DND-41 (cell line): ENCODE measurements around the gene DNM3.

Source experiments
- ATAC-seq: fragments of 200-7000 bp; cut with Tn5 transposase; 3 replicates; pipeline ENCODE4 v1.9.1; 2021; ENCODE audit warnings: low read depth; ENCODE audit not compliant: insufficient read depth
- DNase-seq: peaks from one replicate; pipeline ENCODE4 v3.0.0-alpha.2; 2020
- H2AFZ ChIP-seq: 2 replicates; pipeline ENCODE4 v1.6.0; 2012; ENCODE audit warnings: low read depth, low read length
- H3K27ac ChIP-seq: 2 replicates; pipeline ENCODE4 v1.5.1; 2012; ENCODE audit warnings: low read length, inconsistent platforms
- H3K27me3 ChIP-seq: fragments of 200-600 bp; sonication (generic); 2 replicates; pipeline ENCODE4 v1.6.0; 2012; ENCODE audit warnings: low read length, mild to moderate bottlenecking, inconsistent platforms; ENCODE audit not compliant: insufficient read depth, poor library complexity
- H3K36me3 ChIP-seq: 2 replicates; pipeline ENCODE4 v1.5.1; 2012; ENCODE audit warnings: low read length, inconsistent platforms; ENCODE audit not compliant: insufficient read depth
- H3K4me1 ChIP-seq: 2 replicates; pipeline ENCODE4 v1.5.1; 2012; ENCODE audit warnings: mild to moderate bottlenecking, low read length; ENCODE audit not compliant: insufficient read depth
- H3K4me2 ChIP-seq: 2 replicates; pipeline ENCODE4 v1.6.0; 2012; ENCODE audit warnings: mild to moderate bottlenecking, moderate library complexity, low read length, inconsistent platforms; ENCODE audit not compliant: insufficient read depth
- H3K4me3 ChIP-seq, 2 experiments: fragments of 200-600 bp in 1 of 2; shearing (Covaris generic) in 1 of 2; 2 replicates each; pipeline ENCODE4 v1.5.1; 2012 to 2016; ENCODE audit warnings: inconsistent platforms in 2 of 2, low read length in 2 of 2, mild to moderate bottlenecking in 2 of 2, low read depth in 1 of 2, moderate library complexity in 1 of 2
- H3K79me2 ChIP-seq: 2 replicates; pipeline ENCODE4 v1.6.0; 2012; ENCODE audit warnings: low read length, inconsistent platforms; ENCODE audit not compliant: insufficient read depth
- H3K9ac ChIP-seq: 2 replicates; pipeline ENCODE4 v1.6.0; 2012; ENCODE audit warnings: low read depth, mild to moderate bottlenecking, inconsistent platforms, low read length, moderate library complexity
- H3K9me3 ChIP-seq: 2 replicates; pipeline ENCODE4 v1.5.1; 2012; ENCODE audit warnings: low read length, moderate library complexity, mild to moderate bottlenecking, inconsistent platforms; ENCODE audit not compliant: insufficient read depth, severe bottlenecking
- H4K20me1 ChIP-seq: 2 replicates; pipeline ENCODE4 v1.6.0; 2012; ENCODE audit warnings: low read length; ENCODE audit not compliant: insufficient read depth
- CTCF ChIP-seq: IDR thresholded peaks from 2 replicates; pipeline ENCODE4 v1.5.1; 2012; ENCODE audit warnings: borderline replicate concordance, low read length, moderate library complexity, mild to moderate bottlenecking; ENCODE audit not compliant: poor library complexity, severe bottlenecking; ENCODE audit errors: extremely low read depth
- EZH2 ChIP-seq: IDR thresholded peaks from 3 replicates; pipeline ENCODE4 v1.6.1; 2012; ENCODE audit warnings: borderline replicate concordance, low read depth, mild to moderate bottlenecking, moderate library complexity, low read length, inconsistent platforms; ENCODE audit not compliant: severe bottlenecking

The DNM3 gene

DNA sequence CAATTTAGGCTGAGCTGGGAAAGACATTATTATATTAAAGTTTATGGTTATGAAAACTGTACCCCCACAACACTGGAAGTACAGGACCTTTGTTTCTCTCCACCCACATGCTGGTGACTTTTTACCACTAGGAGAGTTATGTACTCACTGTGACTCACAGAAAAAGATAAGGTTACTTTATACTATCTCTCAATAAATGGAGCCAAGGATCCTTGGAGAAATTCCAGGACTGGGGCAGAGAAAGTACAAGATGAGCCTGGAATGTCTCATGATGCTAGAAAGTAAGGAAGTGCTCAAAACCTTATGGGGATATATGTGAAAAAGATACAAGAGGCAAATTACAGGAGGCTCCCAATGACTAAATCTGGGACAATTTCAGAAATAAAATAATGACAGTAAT is 515.3 kb downstream of the DNM3 start:
- no peak overlapping the region for H3K9ac ChIP-seq
- no peaks in the 10 kb centered on the region for H3K79me2 ChIP-seq
- no peaks in the 10 kb centered on the region for H3K27me3 ChIP-seq
- H2AFZ ChIP-seq = no peak overlapping the region
- H3K4me2 ChIP-seq = no peak overlapping the region
- H3K4me3 ChIP-seq = no peak overlapping the region
- H3K9me3 ChIP-seq = no peaks in the 10 kb centered on the region
- no peak for TF ChIP-seq CTCF
- no peak for TF ChIP-seq EZH2
- no peak overlapping the region for H3K27ac ChIP-seq
- H3K36me3 ChIP-seq = no peaks in the 10 kb centered on the region
- ATAC-seq (no peak), DNase-seq (no peak)
- H3K4me1 ChIP-seq = peaks cover 11% of the 10 kb centered on the region
- no peaks in the 10 kb centered on the region for H4K20me1 ChIP-seq

GRCh38 chr1:172357753-172358385 is 516.6 kb downstream of the DNM3 start:
- Histone ChIP-seq H3K27me3 (no peaks in the 10 kb centered on the region), H3K36me3 (no peaks in the 10 kb centered on the region), H3K27ac (no peak overlapping the region)

GRCh38 chr1:172359491-172359999 is 518.2 kb downstream of the DNM3 start:
- H3K4me2 ChIP-seq = no peak overlapping the region
- H3K4me3 ChIP-seq = no peak overlapping the region
- H3K27me3 ChIP-seq = no peaks in the 10 kb centered on the region
- H3K79me2 ChIP-seq = no peaks in the 10 kb centered on the region
- no peaks in the 10 kb centered on the region for H3K9me3 ChIP-seq
- peaks cover 11% of the 10 kb centered on the region for H3K4me1 ChIP-seq
- H3K36me3 ChIP-seq = no peaks in the 10 kb centered on the region
- DNase-seq = no peak
- H3K9ac ChIP-seq = no peak overlapping the region
- no peak overlapping the region for H3K27ac ChIP-seq
- H4K20me1 ChIP-seq = no peaks in the 10 kb centered on the region
- H2AFZ ChIP-seq = no peak overlapping the region
- TF ChIP-seq CTCF (no peak), EZH2 (no peak)
- no peak for ATAC-seq

More at GRCh38 chr1:172357753-172358385, 516.6 kb downstream of the DNM3 start:
- ATAC-seq (no peak), DNase-seq (no peak)
- no peak overlapping the region for H3K9ac ChIP-seq
- H4K20me1 ChIP-seq = no peaks in the 10 kb centered on the region
- no peak overlapping the region for H3K4me2 ChIP-seq
- peaks cover 11% of the 10 kb centered on the region for H3K4me1 ChIP-seq
- H3K4me3 ChIP-seq = no peak overlapping the region
- H3K79me2 ChIP-seq = no peaks in the 10 kb centered on the region
- H3K9me3 ChIP-seq = no peaks in the 10 kb centered on the region
- TF ChIP-seq EZH2 (no peak), CTCF (no peak)
- no peak overlapping the region for H2AFZ ChIP-seq
